ENCODE measurements around the gene DOCK2. TPM values are rescaled to one million over a fixed set of nuclear protein-coding genes. Genes with fewer than 3 reads are reported as not detected.

The DOCK2 gene
- total and polyA plus RNA-seq, 7 donors, result 2.3 to 21.1 (median 12.5) TPM

DNA sequence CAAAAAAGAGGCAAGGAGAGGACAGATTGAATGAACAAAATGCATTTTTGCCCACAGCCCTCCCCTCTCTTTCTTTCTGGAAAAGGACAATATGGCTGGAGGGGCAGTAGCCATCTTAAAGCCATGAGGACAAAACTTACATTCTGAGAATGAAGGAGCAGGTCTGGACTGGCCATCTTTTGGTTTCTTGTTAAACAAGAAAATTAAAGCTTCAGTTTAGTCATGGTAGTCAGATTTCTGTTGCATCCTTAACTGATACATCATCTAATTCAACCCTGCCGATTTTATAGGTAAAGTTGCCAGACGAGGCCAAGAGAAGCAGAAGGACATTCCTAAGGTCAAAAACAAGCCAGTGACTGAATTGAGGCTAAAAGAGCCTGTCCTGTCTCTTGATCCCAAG is 374.7 kb downstream of the DOCK2 start:
- no peaks in the 10 kb centered on the region for H3K36me3 ChIP-seq
- H3K27ac ChIP-seq, result no peak overlapping the region
- no peak for DNase-seq
- WGBS, 2 donors, result 63 to 84% methylated on average over 2 of the region's 2 CpGs
- no peak overlapping the region for H3K4me3 ChIP-seq
- intact Hi-C loops (cut with DNase I), result no loop called here
- no peaks in the 10 kb centered on the region for H3K4me1 ChIP-seq
- H3K27me3 ChIP-seq, result no peaks in the 10 kb centered on the region
- H3K9me3 ChIP-seq, result no peaks in the 10 kb centered on the region
- TF ChIP-seq EP300 (IDR thresholded peaks at IDR 0.05) (no peak), POLR2A (IDR thresholded peaks at IDR 0.05) (no peak), POLR2AphosphoS5 (IDR thresholded peaks at IDR 0.05) (no peak)
- TF ChIP-seq, protein P1, sequence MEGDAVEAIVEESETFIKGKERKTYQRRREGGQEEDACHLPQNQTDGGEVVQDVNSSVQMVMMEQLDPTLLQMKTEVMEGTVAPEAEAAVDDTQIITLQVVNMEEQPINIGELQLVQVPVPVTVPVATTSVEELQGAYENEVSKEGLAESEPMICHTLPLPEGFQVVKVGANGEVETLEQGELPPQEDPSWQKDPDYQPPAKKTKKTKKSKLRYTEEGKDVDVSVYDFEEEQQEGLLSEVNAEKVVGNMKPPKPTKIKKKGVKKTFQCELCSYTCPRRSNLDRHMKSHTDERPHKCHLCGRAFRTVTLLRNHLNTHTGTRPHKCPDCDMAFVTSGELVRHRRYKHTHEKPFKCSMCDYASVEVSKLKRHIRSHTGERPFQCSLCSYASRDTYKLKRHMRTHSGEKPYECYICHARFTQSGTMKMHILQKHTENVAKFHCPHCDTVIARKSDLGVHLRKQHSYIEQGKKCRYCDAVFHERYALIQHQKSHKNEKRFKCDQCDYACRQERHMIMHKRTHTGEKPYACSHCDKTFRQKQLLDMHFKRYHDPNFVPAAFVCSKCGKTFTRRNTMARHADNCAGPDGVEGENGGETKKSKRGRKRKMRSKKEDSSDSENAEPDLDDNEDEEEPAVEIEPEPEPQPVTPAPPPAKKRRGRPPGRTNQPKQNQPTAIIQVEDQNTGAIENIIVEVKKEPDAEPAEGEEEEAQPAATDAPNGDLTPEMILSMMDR (IDR thresholded peaks at IDR 0.05), result no peak

DNA sequence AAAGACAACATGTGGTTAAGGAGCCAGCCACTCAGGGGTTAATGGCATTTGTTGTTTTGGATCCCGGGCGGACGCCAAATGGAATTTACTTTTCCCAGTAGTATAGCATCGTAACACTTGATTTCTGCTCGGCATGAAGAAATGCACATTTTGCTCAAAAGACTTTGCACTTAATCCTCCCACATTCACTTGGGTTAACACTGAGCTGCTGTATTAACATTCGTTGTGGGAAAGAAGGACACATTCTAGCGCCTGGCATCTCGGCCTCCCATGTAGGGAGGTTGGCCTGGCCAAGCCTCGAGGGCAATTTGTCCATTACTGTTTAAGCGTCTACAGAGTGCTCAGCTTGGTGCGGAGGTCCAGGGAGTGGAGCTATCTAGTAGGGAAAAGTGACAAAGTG is 375.5 kb downstream of the DOCK2 start:
- no peak for DNase-seq
- intact Hi-C loops (cut with DNase I), result no loop called here
- Histone ChIP-seq H3K4me3 (no peak overlapping the region), H3K4me1 (no peaks in the 10 kb centered on the region), H3K27ac (no peak overlapping the region), H3K36me3 (no peaks in the 10 kb centered on the region), H3K27me3 (no peaks in the 10 kb centered on the region), H3K9me3 (no peaks in the 10 kb centered on the region)
- 52 to 77% methylated on average over 11 of the region's 11 CpGs for WGBS, 2 donors
- TF ChIP-seq POLR2AphosphoS5 (IDR thresholded peaks at IDR 0.05), result no peak
- TF ChIP-seq EP300 (IDR thresholded peaks at IDR 0.05), result no peak
- TF ChIP-seq POLR2A (IDR thresholded peaks at IDR 0.05), result no peak
- TF ChIP-seq, protein P1 (IDR thresholded peaks at IDR 0.05), result no peak

DNA sequence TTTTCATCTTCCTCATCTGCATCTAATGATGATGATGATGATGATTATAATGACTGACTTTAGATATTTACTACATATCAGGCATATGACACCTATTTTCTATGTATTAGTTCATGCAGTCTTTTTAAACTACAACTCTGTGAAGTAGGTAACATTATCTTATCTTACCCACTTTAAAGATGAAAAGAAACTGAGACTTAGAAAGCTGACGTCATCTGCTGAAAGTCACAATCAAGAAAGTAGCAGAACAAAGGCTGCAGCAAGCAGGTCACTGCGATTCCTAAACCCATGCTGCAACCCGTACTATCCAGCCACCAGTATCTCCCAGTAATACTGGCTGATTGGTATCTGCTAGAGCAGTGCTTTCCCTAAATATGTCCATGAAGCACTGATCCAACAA is 383.3 kb downstream of the DOCK2 start:
- H3K4me1 ChIP-seq, result no peaks in the 10 kb centered on the region
- H3K36me3 ChIP-seq, result no peaks in the 10 kb centered on the region
- 78 to 83% methylated on average over 3 of the region's 3 CpGs for WGBS, 2 donors
- intact Hi-C loops (cut with DNase I), result no loop called here
- H3K9me3 ChIP-seq, result no peaks in the 10 kb centered on the region
- H3K4me3 ChIP-seq, result no peak overlapping the region
- H3K27me3 ChIP-seq, result no peaks in the 10 kb centered on the region
- DNase-seq, result no peak
- no peak for TF ChIP-seq EP300 (IDR thresholded peaks at IDR 0.05)
- H3K27ac ChIP-seq, result no peak overlapping the region

DNA sequence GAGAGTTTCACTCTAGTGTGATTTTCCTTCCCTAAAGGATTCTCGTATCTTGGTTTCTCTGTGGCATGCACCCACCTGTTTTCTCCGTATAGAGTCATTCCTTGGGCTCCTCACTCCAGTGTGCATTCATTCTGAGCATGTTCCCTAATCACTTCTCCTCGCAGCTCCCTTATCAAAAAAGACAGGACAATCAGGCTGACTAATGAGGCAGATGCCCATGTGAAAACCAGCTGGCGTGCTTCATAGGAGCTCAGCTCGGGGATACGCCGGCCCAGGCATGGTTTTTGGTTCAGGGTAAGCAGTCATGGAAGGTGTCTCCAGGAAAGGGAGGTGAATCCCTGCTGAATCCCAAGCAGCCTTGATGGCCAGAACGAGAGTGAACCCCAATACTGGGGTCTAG is 384.4 kb downstream of the DOCK2 start:
- intact Hi-C loops (cut with DNase I), result no loop called here

GRCh38 chr5:170025853-170026252 is 388.8 kb downstream of the DOCK2 start:
- no peak for DNase-seq
- intact Hi-C loops (cut with DNase I), result no loop called here
- 85 to 92% methylated on average over 8 of the region's 8 CpGs for WGBS, 2 donors
- Histone ChIP-seq H3K27me3 (no peaks in the 10 kb centered on the region), H3K27ac (no peak overlapping the region), H3K4me3 (no peak overlapping the region), H3K36me3 (no peaks in the 10 kb centered on the region), H3K4me1 (no peaks in the 10 kb centered on the region), H3K9me3 (no peaks in the 10 kb centered on the region)
- TF ChIP-seq, protein P1 (IDR thresholded peaks at IDR 0.05), result no peak
- no peak for TF ChIP-seq EP300 (IDR thresholded peaks at IDR 0.05)
- no peak for TF ChIP-seq POLR2A (IDR thresholded peaks at IDR 0.05)
- TF ChIP-seq POLR2AphosphoS5 (IDR thresholded peaks at IDR 0.05), result no peak

More for the DNA sequence above, 384.4 kb downstream of the DOCK2 start:
- no peaks in the 10 kb centered on the region for H3K9me3 ChIP-seq
- H3K27me3 ChIP-seq, result no peaks in the 10 kb centered on the region
- TF ChIP-seq, protein P1 (IDR thresholded peaks at IDR 0.05), result no peak
- TF ChIP-seq POLR2AphosphoS5 (IDR thresholded peaks at IDR 0.05) (no peak), EP300 (IDR thresholded peaks at IDR 0.05) (no peak), POLR2A (IDR thresholded peaks at IDR 0.05) (no peak)
- no peak for DNase-seq
- WGBS, 2 donors, result 76 to 89% methylated on average over 8 of the region's 8 CpGs
- H3K27ac ChIP-seq, result no peak overlapping the region
- no peaks in the 10 kb centered on the region for H3K4me1 ChIP-seq
- H3K36me3 ChIP-seq, result no peaks in the 10 kb centered on the region
- no peak overlapping the region for H3K4me3 ChIP-seq
